BJ (cell line): ENCODE data around the gene ARHGEF38. TPM values are rescaled to one million over a fixed set of nuclear protein-coding genes. Genes with fewer than 3 reads are reported as not detected.

Source experiments
- CTCF ChIA-PET: fragments of 350-600 bp; formaldehyde crosslinking; extraction: SDS; loops from one replicate; lab custom pipeline; 2021; ENCODE audit warnings: antibody characterized with exemption, inconsistent platforms; lab: Yijun Ruan, JAX
- POLR2A ChIA-PET: fragments of 300-600 bp; sonication (Branson Sonifier 250); formaldehyde crosslinking; extraction: SDS; loops from one replicate; lab custom pipeline; 2021; ENCODE audit warnings: antibody characterized with exemption; lab: Charles Lee
- DNase-seq: peaks from one replicate; pipeline ENCODE4 v3.0.0-alpha.2; 2011; ENCODE audit warnings: low read depth
- H3K27me3 ChIP-seq: 2 replicates; pipeline ENCODE4 v1.6.0; 2011; ENCODE audit warnings: low read length; ENCODE audit not compliant: control insufficient read depth, insufficient read depth
- H3K36me3 ChIP-seq: 2 replicates; pipeline ENCODE4 v1.5.1; 2011; ENCODE audit warnings: low read length; ENCODE audit not compliant: control insufficient read depth, insufficient read depth
- H3K4me3 ChIP-seq: 2 replicates; pipeline ENCODE4 v1.5.1; 2011; ENCODE audit warnings: low read depth, mild to moderate bottlenecking, control low read depth, low read length
- CTCF ChIP-seq: IDR thresholded peaks from 2 replicates; pipeline ENCODE4 v1.5.1; 2011; ENCODE audit warnings: low read depth, mild to moderate bottlenecking, control low read depth, inconsistent platforms, low read length, moderate library complexity; ENCODE audit not compliant: insufficient read depth
- polyA plus RNA-seq: library from polyadenylated mRNA; depleted of rRNA; stranded (reverse); fragments of >200 nt; gene quantifications from 2 replicates; pipeline ENCODE4 v1.2.3, GENCODE V29; 2011

The ARHGEF38 gene
- polyA plus RNA-seq, 1 experiment: not detected

GRCh38 chr4:105536601-105537000, 15.8 kb upstream of the ARHGEF38 start:
- no peak for DNase-seq
- Histone ChIP-seq H3K36me3 (no peaks in the 10 kb centered on the region), H3K27me3 (no peaks in the 10 kb centered on the region), H3K4me3 (no peak overlapping the region)
- TF ChIP-seq CTCF: no peak
- POLR2A ChIA-PET: no interaction called here
- CTCF ChIA-PET: no interaction called here

- Histone ChIP-seq H3K27me3 (no peaks in the 10 kb centered on the region), H3K36me3 (no peaks in the 10 kb centered on the region), H3K4me3 (no peak overlapping the region)
- ChIA-PET CTCF (no interaction called here), POLR2A (no interaction called here)
- TF ChIP-seq CTCF: no peak
- DNase-seq: no peak
Measured at GRCh38 chr4:105541420-105541819, 11.0 kb upstream of the ARHGEF38 start.

- ChIA-PET CTCF (no interaction called here), POLR2A (no interaction called here)
- no peak for TF ChIP-seq CTCF
- Histone ChIP-seq H3K4me3 (no peak overlapping the region), H3K27me3 (no peaks in the 10 kb centered on the region), H3K36me3 (no peaks in the 10 kb centered on the region)
- no peak for DNase-seq
Measured at GRCh38 chr4:105542039-105542438, 10.4 kb upstream of the ARHGEF38 start.

- ChIA-PET CTCF (no interaction called here), POLR2A (no interaction called here)
- no peak overlapping the region for H3K4me3 ChIP-seq
- no peak for DNase-seq
- H3K36me3 ChIP-seq: no peaks in the 10 kb centered on the region
- no peaks in the 10 kb centered on the region for H3K27me3 ChIP-seq
- no peak for TF ChIP-seq CTCF
Measured at GRCh38 chr4:105543346-105543745, 9.1 kb upstream of the ARHGEF38 start.

- Histone ChIP-seq H3K36me3 (no peaks in the 10 kb centered on the region), H3K4me3 (no peak overlapping the region), H3K27me3 (no peaks in the 10 kb centered on the region)
- TF ChIP-seq CTCF: no peak
- CTCF ChIA-PET: no interaction called here
- POLR2A ChIA-PET: no interaction called here
- DNase-seq: no peak
Measured at GRCh38 chr4:105543881-105544280, 8.5 kb upstream of the ARHGEF38 start.
